Measurements from ENCODE around the gene MED13.
"Not testable (repeated sequence)": the region's sequence is repeated elsewhere in the genome, so short reads cannot be mapped to it uniquely, and the experiment has no call there.

Gene MED13

DNA sequence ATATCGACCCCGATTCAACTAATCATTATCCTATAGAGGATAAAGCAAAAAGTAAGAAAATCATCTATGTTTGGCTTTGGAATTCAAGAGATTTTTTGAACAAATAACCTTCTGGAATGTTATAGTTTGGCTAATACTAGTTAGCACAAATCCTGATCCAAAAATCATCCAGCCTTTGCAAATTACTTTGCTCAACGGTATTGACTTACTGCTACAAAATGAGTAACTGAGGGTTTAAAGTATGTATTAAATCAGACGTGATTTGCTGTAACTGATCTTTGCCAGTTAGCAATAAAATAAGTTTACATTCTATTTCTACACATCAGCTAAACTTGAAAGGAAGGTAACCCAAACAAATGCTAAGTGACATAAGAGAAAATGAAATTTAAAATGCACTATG lies 6.5 kb downstream of the MED13 start:
- no peak for DNase-seq (ENCODE audit: low spot score)

DNA sequence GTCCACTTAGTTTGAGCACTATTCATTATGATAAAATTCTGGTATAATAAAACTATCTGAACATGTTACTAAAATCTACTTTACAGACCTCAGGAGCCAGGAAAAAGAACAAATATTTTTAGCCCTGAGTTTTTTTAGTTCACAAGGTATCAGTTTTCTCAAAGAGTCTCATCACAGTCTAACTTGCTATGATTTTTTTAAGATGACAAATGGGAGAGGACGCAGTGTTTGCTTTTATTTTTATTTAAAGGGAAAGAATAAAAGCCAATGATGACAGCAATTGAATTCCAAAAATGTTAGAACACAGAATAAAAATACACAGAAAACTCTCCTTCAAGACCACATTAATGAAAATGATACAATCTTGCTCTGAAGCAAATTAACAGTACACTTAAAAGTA lies 7.4 kb downstream of the MED13 start:
- DNase-seq (ENCODE audit: low spot score) = no peak

DNA sequence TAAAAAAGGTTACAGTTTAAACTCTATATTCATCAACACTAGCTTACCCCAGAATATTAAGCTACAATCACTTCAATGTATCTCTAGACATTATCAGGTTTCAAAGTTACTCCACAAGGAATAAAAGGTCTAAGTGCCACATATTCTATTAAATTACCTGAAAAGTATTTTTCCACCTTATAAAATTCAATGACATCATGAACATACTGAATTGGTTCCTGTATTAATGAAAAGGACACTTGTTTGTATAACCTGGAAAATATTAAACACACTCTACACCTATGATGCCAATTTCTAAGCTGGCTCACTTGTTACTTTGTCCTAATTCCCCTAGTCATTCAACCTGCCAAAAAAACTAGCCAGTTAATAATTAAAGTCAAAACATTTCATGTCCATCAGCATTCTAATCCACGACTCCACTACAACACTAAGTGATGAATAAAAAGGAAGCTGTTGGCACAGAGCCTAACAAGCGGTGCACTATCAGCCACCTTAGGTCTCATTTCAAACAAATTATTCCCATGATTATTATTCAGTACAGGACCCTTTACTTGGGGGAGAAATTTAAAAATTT lies 12.2 kb downstream of the MED13 start:
- no peak for DNase-seq (ENCODE audit: low spot score)

- no peak for DNase-seq (ENCODE audit: low spot score)
These were observed 14.0 kb downstream of the MED13 start for GRCh38 chr17:62051053-62051452.

DNA sequence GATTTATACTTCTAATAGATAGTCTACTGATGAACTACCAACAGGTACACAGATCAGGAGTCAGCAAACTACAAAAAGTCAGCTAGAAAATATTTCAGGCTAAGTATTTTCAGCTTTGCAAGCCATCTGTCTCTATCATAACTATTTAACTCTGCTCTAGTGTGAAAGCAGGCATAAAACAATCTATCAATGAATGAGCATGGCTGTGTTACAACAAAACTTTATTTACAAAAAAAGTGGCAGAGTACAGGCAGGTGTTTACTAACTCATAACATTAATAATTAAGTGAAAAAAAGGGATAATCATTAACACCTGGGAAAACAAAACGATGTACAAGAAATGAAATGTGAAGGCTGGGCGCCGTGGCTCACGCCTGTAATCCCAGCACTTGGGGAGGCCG lies 15.8 kb downstream of the MED13 start:
- no peak for DNase-seq (ENCODE audit: low spot score)

DNA sequence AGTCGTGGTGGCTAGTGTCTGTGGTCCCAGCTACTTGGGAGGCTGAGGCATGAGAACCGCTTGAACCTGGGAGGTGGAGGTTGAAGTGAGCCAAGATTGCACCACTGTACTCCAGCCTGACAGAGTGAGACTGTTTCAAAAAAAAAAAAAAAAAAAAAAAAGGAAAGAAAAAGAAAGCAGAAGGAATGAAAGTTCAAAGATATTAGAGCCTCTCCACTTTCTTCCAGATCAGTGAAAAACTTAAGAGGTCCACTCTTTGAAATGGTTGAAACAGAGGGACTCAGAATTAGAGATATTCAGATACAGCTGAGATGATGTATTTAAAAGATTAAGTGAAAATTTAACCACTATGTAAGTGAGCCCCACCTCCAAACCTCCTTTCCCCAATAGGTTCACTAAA lies 16.8 kb downstream of the MED13 start:
- DNase-seq (ENCODE audit: low spot score) = no peak

DNA sequence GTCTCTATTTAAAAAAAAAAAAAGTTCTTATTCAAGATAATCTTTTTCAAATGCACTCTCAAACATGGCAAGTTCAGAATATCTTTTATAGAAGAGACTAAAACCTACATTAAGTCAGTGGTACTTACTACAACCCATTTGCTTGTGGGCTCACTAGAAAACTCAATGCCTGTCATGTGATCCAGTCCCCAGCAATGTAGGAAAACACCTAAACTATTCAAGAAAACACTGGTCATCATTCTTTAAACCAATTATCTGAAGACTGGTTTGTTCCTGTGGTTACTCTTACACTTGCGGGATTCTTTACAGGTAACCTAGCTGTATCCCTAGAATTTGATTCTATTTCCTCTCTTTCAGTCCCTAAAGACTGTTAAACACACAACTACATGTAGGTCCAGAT lies 19.6 kb downstream of the MED13 start:
- no peak for DNase-seq (ENCODE audit: low spot score)

DNA sequence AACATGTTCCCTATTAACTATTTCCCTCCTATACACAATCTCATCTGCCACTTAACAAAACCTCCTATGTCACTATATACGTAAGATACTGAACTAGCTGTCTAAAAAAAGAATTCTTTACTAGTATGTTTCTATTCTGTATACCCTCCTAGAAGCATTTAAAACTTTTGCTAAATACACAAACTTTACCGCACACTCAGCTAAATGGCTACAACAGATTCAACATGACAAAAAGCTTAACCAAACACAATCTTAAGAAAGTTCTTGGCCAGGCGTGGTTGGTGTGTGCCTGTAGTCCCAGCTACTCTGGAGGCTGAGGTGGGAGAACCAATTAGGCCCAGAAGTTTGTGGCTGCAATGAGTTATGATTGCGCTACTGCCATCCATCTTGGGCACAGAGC lies 20.0 kb downstream of the MED13 start:
- no peak for DNase-seq (ENCODE audit: low spot score)

DNA sequence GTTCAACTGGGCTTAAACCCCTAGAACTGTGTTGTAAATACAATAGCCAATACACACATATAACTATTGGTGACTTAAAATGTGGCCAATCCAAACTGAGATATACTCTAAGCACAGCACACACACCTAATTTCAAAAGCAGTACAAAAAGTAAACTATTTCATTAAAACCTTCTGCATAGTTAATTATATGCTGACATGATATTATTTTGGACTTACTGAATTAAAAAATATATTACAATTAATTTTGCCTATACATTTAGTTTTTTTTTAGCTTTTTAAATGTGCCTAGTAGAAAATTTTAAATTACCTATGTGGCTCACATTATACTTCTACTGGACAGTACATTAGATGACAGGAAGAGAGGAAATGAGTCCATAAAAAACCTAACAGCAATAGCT lies 21.5 kb downstream of the MED13 start:
- DNase-seq (ENCODE audit: low spot score) = no peak

- DNase-seq (ENCODE audit: low spot score) = no peak
These were observed 21.9 kb downstream of the MED13 start for GRCh38 chr17:62043140-62043539.

DNA sequence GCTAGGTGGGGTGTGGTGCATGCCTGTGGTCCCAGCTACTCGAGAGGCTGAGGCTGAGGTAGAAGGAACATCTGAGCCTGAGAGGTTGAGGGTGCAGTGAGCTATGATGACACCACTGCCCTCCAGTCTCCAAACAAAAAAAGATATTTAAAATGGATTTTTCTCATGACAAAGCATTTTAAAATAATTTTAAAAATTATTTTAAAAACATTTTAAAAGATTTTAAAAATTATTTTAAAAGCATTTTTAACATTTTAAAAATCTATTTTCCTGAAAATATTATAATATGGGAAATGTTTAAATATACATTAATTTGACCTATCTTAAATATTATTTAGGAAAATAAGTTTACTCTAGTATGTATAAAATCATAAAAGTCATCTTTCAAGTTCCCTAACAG lies 26.8 kb downstream of the MED13 start:
- DNase-seq (ENCODE audit: low spot score) = no peak

DNA sequence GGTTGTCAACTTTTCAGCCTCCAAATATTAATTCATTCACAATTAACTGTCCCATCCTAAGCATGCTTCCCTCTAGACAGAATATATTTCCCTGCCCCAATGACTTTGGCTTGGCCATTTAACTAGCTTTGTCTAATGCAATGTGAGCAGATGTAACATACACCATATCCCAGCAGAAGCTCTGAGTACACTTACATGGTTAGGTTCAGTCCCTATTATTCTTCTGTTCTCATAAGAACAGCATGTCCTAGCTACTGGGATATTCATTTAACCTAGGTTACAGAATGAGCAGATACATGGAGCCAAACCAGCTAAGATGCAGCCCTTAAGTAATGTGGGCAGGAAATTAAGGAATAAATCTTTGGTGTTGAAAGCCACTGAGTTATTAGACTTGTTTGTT lies 31.8 kb downstream of the MED13 start:
- DNase-seq (ENCODE audit: low spot score) = no peak

- DNase-seq (ENCODE audit: low spot score) = no peak
These were observed 32.6 kb downstream of the MED13 start for GRCh38 chr17:62032480-62032879.

- no peak for DNase-seq (ENCODE audit: low spot score)
These were observed 34.8 kb downstream of the MED13 start for GRCh38 chr17:62030264-62030663.

DNA sequence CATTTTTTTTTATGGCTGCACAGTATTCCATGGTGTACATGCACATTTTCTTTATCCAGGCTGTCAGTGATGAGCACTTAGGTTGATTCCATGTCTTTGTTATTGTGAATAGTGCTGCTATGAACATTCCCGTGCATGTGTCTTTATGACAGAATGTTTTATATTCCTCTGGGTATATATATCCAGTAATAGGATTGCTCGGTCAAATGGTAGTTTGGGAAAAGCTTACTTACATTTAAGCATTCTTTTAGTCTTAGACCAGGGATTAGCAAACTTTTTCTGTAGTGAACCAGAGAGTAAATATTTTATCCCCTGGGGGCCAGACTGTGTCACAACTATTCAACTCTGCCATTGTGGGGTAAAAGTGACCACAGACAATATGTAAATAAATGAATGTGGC lies 40.2 kb downstream of the MED13 start:
- no peak for DNase-seq (ENCODE audit: low spot score)

DNA sequence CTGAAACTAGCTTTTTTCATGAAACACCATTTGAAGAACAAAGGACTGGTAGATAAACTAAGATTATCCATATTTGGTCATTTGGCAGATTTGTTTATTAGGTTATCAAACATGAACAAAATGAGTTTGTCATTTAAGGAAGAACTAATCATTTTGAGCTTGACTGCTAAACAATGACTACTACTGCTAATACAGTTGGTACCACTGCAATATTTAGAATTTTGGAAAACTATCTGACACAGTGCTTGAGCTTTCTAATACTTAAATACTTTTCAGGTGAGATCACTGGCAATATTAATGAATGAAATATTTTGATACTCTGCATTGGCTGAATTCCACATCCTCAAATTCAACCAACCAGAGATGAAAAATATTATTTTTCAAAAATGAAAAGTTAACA lies 47.2 kb downstream of the MED13 start:
- no peak for DNase-seq (ENCODE audit: low spot score)

GRCh38 chr17:62017496-62017895 lies 47.6 kb downstream of the MED13 start:
- no peak for DNase-seq (ENCODE audit: low spot score)

DNA sequence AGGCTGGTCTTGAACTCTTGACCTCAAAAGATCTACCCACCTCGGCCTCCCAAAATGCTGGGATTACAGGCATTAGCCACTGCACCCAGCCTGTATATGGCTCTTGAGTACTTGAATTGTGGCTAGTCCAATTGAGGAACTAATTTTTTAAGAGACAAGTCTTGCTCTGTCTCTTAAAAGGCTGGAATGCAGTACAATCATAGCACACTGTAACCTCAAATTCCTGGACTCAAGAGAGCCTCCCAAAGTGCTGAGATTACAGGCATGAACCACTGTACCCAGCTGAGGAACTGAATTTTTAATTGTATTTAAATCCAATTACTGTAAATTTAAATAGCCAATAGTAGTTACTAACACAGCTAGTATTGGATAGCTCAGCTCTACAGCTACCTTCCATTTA lies 50.6 kb downstream of the MED13 start:
- DNase-seq (ENCODE audit: low spot score) = no peak

- DNase-seq (ENCODE audit: low spot score) = no peak
These were observed 55.9 kb downstream of the MED13 start for GRCh38 chr17:62009220-62009619.

- DNase-seq (ENCODE audit: low spot score) = no peak
These were observed 56.8 kb downstream of the MED13 start for GRCh38 chr17:62008294-62008693.

DNA sequence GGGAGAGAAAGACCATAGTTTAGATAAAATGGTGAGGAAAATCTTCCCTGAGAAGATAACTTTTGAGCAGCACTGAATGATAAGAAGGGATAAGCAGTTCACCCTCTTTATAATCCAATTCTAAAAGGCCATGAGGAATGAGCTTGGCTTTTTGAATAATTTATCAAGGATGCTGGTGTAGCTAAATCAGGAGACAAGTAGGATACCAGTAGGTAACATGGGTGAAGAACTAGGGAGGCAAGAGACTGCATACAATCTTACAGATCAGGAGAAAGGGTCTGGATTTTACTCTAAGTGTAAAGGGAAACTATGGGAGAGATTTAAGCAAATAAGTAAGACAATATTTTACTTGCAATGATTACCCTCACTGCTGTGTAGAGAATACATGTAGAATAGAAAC lies 60.7 kb downstream of the MED13 start:
- DNase-seq (ENCODE audit: low spot score) = no peak

- not testable (repeated sequence) for DNase-seq (ENCODE audit: low spot score)
These were observed 61.9 kb downstream of the MED13 start for GRCh38 chr17:62003141-62003540.

- no peak for DNase-seq (ENCODE audit: low spot score)
These were observed 64.0 kb downstream of the MED13 start for GRCh38 chr17:62001105-62001504.

- no peak for DNase-seq (ENCODE audit: low spot score)
These were observed 64.9 kb downstream of the MED13 start for GRCh38 chr17:62000186-62000585.

GRCh38 chr17:61998534-61998933 lies 66.5 kb downstream of the MED13 start:
- not testable (repeated sequence) for DNase-seq (ENCODE audit: low spot score)

All from HuH-7 (cell line).